Thyroid gland (tissue), 4 donors: ENCODE data around the gene MORN1.

Experiments used
- CTCF ChIP-seq, 6 experiments: fragments of 200-600 bp in 3 of 6; fragments of 450-650 bp in 3 of 6; sonication (generic) in 3 of 6; IDR thresholded peaks; one replicate each; pipeline ENCODE4 v1.5.1; 2016 to 2019; ENCODE audit warnings: antibody characterized with exemption in 6 of 6, mild to moderate bottlenecking in 2 of 6, inconsistent platforms in 1 of 6, moderate library complexity in 1 of 6
- POLR2A ChIP-seq, 2 donors: fragments of 450-650 bp; IDR thresholded peaks; one replicate each; pipeline ENCODE4 v1.6.1; 2017; ENCODE audit warnings: antibody characterized with exemption in 2 of 2, mild to moderate bottlenecking in 2 of 2, moderate library complexity in 1 of 2

GRCh38 chr1:2412395-2412772 lies 21.0 kb upstream of the MORN1 start, which contains the start of gene PEX10:
- peak in 1 of 6 experiments; percentile 22 for TF ChIP-seq CTCF (IDR thresholded peaks at IDR 0.05)
- TF ChIP-seq POLR2A (IDR thresholded peaks at IDR 0.05), result peak in 1 of 2 donors; percentile 58
